OCI-LY7 (cell line): ENCODE results near the gene CDH12.
"Not testable (repeated sequence)": the region's sequence is repeated elsewhere in the genome, so short reads cannot be mapped to it uniquely, and the experiment has no call there.

Source experiments
- EZH2phosphoT487 ChIP-seq: fragments of 200-600 bp; sonication (generic); IDR thresholded peaks from 2 replicates; pipeline ENCODE4 v1.6.1; 2018; ENCODE audit warnings: low read depth, borderline replicate concordance, mild to moderate bottlenecking, mixed run types, antibody characterized with exemption, low read length, moderate library complexity, mixed read lengths
- TF ChIP-seq, protein P1 (sequence below): fragments of 200-600 bp; sonication (generic); conservative IDR thresholded peaks from 2 replicates; pipeline ENCODE4 v1.5.1; 2014; ENCODE audit warnings: mild to moderate bottlenecking, antibody characterized with exemption, low read length, moderate library complexity, mixed read lengths

DNA sequence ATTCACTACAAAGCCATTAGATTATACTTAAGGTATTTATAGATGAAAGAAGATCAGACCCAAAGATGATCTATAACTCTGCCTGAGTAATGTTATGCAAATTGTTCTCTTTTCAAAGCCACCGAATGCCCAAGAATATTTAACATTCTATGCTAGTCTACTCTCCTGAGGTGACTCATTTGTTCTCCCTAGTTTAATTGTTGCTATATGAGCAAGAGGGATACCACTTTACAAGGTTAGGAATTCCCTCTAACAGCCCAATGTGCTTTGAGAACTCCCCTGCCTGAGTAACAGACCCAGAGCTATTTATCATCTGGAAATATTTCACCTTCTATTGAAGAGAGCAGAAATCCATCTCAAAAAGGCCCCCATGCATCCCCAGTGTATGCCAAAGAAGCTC is 867.3 kb downstream of the CDH12 start:
- TF ChIP-seq, protein P1, sequence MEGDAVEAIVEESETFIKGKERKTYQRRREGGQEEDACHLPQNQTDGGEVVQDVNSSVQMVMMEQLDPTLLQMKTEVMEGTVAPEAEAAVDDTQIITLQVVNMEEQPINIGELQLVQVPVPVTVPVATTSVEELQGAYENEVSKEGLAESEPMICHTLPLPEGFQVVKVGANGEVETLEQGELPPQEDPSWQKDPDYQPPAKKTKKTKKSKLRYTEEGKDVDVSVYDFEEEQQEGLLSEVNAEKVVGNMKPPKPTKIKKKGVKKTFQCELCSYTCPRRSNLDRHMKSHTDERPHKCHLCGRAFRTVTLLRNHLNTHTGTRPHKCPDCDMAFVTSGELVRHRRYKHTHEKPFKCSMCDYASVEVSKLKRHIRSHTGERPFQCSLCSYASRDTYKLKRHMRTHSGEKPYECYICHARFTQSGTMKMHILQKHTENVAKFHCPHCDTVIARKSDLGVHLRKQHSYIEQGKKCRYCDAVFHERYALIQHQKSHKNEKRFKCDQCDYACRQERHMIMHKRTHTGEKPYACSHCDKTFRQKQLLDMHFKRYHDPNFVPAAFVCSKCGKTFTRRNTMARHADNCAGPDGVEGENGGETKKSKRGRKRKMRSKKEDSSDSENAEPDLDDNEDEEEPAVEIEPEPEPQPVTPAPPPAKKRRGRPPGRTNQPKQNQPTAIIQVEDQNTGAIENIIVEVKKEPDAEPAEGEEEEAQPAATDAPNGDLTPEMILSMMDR: not testable (repeated sequence)
- not testable (repeated sequence) for TF ChIP-seq EZH2phosphoT487
